SK-N-SH treated with all-trans-retinoic acid at 6 μM for 48 hours (cell line): Measurements from ENCODE around the gene RANBP1.

Experiments used
- ARNTL ChIP-seq: fragments of 450-650 bp; formaldehyde crosslinking; IDR thresholded peaks from 2 replicates; pipeline ENCODE4 v1.5.0; 2020; ENCODE audit warnings: low read depth, mild to moderate bottlenecking, moderate library complexity, borderline replicate concordance
- CREB5 ChIP-seq: fragments of 250-450 bp; sonication (Bioruptor Pico); IDR thresholded peaks from 2 replicates; pipeline ENCODE4 v1.5.1; 2020; ENCODE audit warnings: low read depth, mild to moderate bottlenecking, moderate library complexity
- ISL1 ChIP-seq: fragments of 250-450 bp; sonication (Bioruptor Pico); IDR thresholded peaks from 2 replicates; pipeline ENCODE4 v2.1.2; 2022; ENCODE audit warnings: mild to moderate bottlenecking, moderate library complexity
- PATZ1 ChIP-seq: fragments of 250-450 bp; sonication (Bioruptor Pico); IDR thresholded peaks from 2 replicates; pipeline ENCODE4 v1.8.0; 2020; ENCODE audit warnings: mild to moderate bottlenecking, moderate library complexity, borderline replicate concordance
- TOX ChIP-seq: fragments of 250-450 bp; sonication (Bioruptor Pico); IDR thresholded peaks from 2 replicates; pipeline ENCODE4 v1.8.0; 2021; ENCODE audit warnings: mild to moderate bottlenecking, moderate library complexity, borderline replicate concordance
- ZFP3 ChIP-seq: fragments of 250-450 bp; sonication (Bioruptor Pico); IDR thresholded peaks from 2 replicates; pipeline ENCODE4 v1.5.0; 2020; ENCODE audit warnings: mild to moderate bottlenecking, moderate library complexity
- ZNF8 ChIP-seq: fragments of 450-650 bp; formaldehyde crosslinking; IDR thresholded peaks from 2 replicates; pipeline ENCODE4 v1.5.0; 2020; ENCODE audit warnings: mild to moderate bottlenecking, moderate library complexity
- TF ChIP-seq, protein P1 (sequence below): fragments of 250-450 bp; sonication (Bioruptor Pico); IDR thresholded peaks from 2 replicates; pipeline ENCODE4 v1.5.1; 2021; ENCODE audit warnings: mild to moderate bottlenecking, moderate library complexity
- TF ChIP-seq, protein P2 (sequence below): fragments of 250-450 bp; sonication (Bioruptor Pico); IDR thresholded peaks from 2 replicates; pipeline ENCODE4 v1.5.0; 2020; ENCODE audit warnings: mild to moderate bottlenecking, moderate library complexity

- TF ChIP-seq TOX (CRISPR knock-in tag) (no peak), ZNF8 (CRISPR knock-in tag) (no peak), PATZ1 (0 out of 2 replicates have a peak, but pooled peaks have one; percentile 32), ARNTL (no peak), CREB5 (CRISPR knock-in tag) (no peak), ISL1 (CRISPR knock-in tag) (no peak), ZFP3 (CRISPR knock-in tag) (no peak)
- TF ChIP-seq, protein P1, sequence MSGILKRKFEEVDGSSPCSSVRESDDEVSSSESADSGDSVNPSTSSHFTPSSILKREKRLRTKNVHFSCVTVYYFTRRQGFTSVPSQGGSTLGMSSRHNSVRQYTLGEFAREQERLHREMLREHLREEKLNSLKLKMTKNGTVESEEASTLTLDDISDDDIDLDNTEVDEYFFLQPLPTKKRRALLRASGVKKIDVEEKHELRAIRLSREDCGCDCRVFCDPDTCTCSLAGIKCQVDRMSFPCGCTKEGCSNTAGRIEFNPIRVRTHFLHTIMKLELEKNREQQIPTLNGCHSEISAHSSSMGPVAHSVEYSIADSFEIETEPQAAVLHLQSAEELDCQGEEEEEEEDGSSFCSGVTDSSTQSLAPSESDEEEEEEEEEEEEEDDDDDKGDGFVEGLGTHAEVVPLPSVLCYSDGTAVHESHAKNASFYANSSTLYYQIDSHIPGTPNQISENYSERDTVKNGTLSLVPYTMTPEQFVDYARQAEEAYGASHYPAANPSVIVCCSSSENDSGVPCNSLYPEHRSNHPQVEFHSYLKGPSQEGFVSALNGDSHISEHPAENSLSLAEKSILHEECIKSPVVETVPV (CRISPR knock-in tag): no peak
- TF ChIP-seq, protein P2, sequence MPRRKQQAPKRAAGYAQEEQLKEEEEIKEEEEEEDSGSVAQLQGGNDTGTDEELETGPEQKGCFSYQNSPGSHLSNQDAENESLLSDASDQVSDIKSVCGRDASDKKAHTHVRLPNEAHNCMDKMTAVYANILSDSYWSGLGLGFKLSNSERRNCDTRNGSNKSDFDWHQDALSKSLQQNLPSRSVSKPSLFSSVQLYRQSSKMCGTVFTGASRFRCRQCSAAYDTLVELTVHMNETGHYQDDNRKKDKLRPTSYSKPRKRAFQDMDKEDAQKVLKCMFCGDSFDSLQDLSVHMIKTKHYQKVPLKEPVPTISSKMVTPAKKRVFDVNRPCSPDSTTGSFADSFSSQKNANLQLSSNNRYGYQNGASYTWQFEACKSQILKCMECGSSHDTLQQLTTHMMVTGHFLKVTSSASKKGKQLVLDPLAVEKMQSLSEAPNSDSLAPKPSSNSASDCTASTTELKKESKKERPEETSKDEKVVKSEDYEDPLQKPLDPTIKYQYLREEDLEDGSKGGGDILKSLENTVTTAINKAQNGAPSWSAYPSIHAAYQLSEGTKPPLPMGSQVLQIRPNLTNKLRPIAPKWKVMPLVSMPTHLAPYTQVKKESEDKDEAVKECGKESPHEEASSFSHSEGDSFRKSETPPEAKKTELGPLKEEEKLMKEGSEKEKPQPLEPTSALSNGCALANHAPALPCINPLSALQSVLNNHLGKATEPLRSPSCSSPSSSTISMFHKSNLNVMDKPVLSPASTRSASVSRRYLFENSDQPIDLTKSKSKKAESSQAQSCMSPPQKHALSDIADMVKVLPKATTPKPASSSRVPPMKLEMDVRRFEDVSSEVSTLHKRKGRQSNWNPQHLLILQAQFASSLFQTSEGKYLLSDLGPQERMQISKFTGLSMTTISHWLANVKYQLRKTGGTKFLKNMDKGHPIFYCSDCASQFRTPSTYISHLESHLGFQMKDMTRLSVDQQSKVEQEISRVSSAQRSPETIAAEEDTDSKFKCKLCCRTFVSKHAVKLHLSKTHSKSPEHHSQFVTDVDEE (CRISPR knock-in tag): no peak
Observed at GRCh38 chr22:20130731-20131596, 15.1 kb downstream of the RANBP1 start.
